GM23338 (cell line): ENCODE results near the gene GLRX. TPM values are rescaled to one million over a fixed set of nuclear protein-coding genes. Genes with fewer than 3 reads are reported as not detected.

ENCODE experiments used
- CREB1 ChIP-seq: fragments of 250-450 bp; sonication (Bioruptor Pico); IDR thresholded peaks from 2 replicates; pipeline ENCODE4 v1.5.0; 2020; ENCODE audit warnings: low read depth, mild to moderate bottlenecking, moderate library complexity
- EZH2phosphoT487 ChIP-seq: fragments of 200-600 bp; sonication (generic); IDR thresholded peaks from one replicate; pipeline ENCODE4 v1.8.1; 2018; ENCODE audit warnings: antibody characterized with exemption; ENCODE audit not compliant: unreplicated experiment
- JUNB ChIP-seq: IDR thresholded peaks from one replicate; pipeline ENCODE4 v1.6.1; 2016; ENCODE audit warnings: antibody characterized with exemption; ENCODE audit not compliant: unreplicated experiment
- ZNF331 ChIP-seq: fragments of 250-450 bp; sonication (Bioruptor Pico); IDR thresholded peaks from 2 replicates; pipeline ENCODE4 v1.5.0; 2020; ENCODE audit warnings: low read depth, mild to moderate bottlenecking, moderate library complexity
- polyA plus RNA-seq: library from polyadenylated mRNA; unstranded; fragments of >200 nt; fragmentation: Nextera tagmentation; extraction: Ambion mirVana; gene quantifications from 2 replicates; pipeline ENCODE4 v1.2.1, GENCODE V29; 2016
- total RNA-seq: library from RNA; depleted of rRNA; stranded (reverse); fragments of >200 nt; shearing (Covaris generic); gene quantifications from 2 replicates; pipeline ENCODE4 v1.2.3, GENCODE V29; 2014
- TF ChIP-seq, protein P1 (sequence below): fragments of 250-450 bp; sonication (Bioruptor Pico); IDR thresholded peaks from 2 replicates; pipeline ENCODE4 v1.5.0; 2020; ENCODE audit warnings: mild to moderate bottlenecking, moderate library complexity
- TF ChIP-seq, protein P2 (sequence below), 2 experiments: fragments of 200-600 bp in 1 of 2; sonication (generic) in 1 of 2; conservative IDR thresholded peaks; 2 replicates each; pipeline versions ENCODE4 v1.5.1 to v1.6.1; 2016 to 2017; ENCODE audit warnings: antibody characterized with exemption in 2 of 2, low read depth in 2 of 2, mild to moderate bottlenecking in 2 of 2, moderate library complexity in 1 of 2
- TF ChIP-seq, protein P3 (sequence below): IDR thresholded peaks from 2 replicates; pipeline ENCODE4 v1.6.1; 2016; ENCODE audit warnings: antibody characterized with exemption

GLRX gene
- total and polyA plus RNA-seq, 2 experiments from 2014 or later: 9.5 to 42.2 TPM

DNA sequence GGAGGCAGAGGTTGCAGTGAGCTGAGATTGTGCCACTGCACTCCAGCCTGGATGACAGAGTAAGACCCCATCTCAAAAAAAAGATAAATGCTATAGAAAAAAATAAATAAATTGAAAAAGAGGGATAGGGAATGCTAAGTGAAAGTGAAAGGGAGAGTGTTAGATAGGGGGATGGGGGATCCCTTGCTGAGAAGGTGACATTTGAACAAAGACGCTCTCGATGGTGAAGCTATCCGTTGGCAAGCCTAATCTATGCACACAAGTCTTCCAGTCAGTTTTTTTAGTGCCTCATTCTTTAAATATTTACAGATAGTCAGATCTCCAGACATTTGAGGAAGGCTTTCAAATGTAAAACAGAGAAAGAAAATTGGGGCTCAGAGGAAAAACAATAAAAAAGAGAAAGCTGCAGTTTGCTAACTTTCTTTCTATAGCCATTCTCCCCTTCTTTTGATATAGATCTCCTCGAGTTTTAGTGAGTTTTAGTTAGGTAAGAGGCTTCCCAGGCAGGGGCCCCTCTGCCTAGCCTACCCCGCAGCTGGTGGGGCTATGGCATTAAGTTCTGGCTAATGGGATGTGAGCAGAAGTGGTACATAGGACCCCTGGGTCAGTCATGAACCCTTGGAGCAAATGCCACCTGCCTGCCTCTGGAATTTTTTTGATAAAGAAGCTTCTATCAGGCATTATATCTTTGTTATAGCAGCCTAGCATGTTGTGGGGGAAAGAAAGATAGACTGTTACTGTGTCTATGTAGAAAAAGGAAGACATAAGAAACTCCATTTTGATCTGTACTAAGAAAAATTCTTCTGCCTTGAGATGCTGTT, 12.0 kb downstream of the GLRX start (continued):
- TF ChIP-seq, protein P1, sequence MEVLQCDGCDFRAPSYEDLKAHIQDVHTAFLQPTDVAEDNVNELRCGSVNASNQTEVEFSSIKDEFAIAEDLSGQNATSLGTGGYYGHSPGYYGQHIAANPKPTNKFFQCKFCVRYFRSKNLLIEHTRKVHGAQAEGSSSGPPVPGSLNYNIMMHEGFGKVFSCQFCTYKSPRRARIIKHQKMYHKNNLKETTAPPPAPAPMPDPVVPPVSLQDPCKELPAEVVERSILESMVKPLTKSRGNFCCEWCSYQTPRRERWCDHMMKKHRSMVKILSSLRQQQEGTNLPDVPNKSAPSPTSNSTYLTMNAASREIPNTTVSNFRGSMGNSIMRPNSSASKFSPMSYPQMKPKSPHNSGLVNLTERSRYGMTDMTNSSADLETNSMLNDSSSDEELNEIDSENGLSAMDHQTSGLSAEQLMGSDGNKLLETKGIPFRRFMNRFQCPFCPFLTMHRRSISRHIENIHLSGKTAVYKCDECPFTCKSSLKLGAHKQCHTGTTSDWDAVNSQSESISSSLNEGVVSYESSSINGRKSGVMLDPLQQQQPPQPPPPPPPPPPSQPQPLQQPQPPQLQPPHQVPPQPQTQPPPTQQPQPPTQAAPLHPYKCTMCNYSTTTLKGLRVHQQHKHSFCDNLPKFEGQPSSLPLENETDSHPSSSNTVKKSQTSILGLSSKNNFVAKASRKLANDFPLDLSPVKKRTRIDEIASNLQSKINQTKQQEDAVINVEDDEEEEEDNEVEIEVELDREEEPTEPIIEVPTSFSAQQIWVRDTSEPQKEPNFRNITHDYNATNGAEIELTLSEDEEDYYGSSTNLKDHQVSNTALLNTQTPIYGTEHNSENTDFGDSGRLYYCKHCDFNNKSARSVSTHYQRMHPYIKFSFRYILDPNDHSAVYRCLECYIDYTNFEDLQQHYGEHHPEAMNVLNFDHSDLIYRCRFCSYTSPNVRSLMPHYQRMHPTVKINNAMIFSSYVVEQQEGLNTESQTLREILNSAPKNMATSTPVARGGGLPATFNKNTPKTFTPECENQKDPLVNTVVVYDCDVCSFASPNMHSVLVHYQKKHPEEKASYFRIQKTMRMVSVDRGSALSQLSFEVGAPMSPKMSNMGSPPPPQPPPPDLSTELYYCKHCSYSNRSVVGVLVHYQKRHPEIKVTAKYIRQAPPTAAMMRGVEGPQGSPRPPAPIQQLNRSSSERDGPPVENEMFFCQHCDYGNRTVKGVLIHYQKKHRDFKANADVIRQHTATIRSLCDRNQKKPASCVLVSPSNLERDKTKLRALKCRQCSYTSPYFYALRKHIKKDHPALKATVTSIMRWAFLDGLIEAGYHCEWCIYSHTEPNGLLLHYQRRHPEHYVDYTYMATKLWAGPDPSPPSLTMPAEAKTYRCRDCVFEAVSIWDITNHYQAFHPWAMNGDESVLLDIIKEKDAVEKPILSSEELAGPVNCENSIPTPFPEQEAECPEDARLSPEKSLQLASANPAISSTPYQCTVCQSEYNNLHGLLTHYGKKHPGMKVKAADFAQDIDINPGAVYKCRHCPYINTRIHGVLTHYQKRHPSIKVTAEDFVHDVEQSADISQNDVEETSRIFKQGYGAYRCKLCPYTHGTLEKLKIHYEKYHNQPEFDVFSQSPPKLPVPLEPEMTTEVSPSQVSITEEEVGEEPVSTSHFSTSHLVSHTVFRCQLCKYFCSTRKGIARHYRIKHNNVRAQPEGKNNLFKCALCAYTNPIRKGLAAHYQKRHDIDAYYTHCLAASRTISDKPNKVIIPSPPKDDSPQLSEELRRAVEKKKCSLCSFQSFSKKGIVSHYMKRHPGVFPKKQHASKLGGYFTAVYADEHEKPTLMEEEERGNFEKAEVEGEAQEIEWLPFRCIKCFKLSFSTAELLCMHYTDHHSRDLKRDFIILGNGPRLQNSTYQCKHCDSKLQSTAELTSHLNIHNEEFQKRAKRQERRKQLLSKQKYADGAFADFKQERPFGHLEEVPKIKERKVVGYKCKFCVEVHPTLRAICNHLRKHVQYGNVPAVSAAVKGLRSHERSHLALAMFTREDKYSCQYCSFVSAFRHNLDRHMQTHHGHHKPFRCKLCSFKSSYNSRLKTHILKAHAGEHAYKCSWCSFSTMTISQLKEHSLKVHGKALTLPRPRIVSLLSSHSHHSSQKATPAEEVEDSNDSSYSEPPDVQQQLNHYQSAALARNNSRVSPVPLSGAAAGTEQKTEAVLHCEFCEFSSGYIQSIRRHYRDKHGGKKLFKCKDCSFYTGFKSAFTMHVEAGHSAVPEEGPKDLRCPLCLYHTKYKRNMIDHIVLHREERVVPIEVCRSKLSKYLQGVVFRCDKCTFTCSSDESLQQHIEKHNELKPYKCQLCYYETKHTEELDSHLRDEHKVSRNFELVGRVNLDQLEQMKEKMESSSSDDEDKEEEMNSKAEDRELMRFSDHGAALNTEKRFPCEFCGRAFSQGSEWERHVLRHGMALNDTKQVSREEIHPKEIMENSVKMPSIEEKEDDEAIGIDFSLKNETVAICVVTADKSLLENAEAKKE: no peak
- no peak for TF ChIP-seq ZNF331 (CRISPR knock-in tag)
- no peak for TF ChIP-seq JUNB
- TF ChIP-seq, protein P2, sequence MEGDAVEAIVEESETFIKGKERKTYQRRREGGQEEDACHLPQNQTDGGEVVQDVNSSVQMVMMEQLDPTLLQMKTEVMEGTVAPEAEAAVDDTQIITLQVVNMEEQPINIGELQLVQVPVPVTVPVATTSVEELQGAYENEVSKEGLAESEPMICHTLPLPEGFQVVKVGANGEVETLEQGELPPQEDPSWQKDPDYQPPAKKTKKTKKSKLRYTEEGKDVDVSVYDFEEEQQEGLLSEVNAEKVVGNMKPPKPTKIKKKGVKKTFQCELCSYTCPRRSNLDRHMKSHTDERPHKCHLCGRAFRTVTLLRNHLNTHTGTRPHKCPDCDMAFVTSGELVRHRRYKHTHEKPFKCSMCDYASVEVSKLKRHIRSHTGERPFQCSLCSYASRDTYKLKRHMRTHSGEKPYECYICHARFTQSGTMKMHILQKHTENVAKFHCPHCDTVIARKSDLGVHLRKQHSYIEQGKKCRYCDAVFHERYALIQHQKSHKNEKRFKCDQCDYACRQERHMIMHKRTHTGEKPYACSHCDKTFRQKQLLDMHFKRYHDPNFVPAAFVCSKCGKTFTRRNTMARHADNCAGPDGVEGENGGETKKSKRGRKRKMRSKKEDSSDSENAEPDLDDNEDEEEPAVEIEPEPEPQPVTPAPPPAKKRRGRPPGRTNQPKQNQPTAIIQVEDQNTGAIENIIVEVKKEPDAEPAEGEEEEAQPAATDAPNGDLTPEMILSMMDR (conservative IDR thresholded peaks at IDR 0.05; ENCODE audit: low read depth in 2 of 2): no peak
- no peak for TF ChIP-seq EZH2phosphoT487
- TF ChIP-seq, protein P3, sequence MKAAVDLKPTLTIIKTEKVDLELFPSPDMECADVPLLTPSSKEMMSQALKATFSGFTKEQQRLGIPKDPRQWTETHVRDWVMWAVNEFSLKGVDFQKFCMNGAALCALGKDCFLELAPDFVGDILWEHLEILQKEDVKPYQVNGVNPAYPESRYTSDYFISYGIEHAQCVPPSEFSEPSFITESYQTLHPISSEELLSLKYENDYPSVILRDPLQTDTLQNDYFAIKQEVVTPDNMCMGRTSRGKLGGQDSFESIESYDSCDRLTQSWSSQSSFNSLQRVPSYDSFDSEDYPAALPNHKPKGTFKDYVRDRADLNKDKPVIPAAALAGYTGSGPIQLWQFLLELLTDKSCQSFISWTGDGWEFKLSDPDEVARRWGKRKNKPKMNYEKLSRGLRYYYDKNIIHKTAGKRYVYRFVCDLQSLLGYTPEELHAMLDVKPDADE: no peak
- TF ChIP-seq CREB1: no peak
